HG03432 (cell line): ENCODE results near the gene SLC24A3.
"Not testable (repeated sequence)": the region's sequence is repeated elsewhere in the genome, so short reads cannot be mapped to it uniquely, and the experiment has no call there.

Experiments
- ATAC-seq: cut with Tn5 transposase; IDR thresholded peaks from one replicate; pipeline ENCODE4 v1.9.1; 2021; ENCODE audit warnings: mild to moderate bottlenecking, moderate library complexity; ENCODE audit not compliant: unreplicated experiment

The SLC24A3 gene

DNA sequence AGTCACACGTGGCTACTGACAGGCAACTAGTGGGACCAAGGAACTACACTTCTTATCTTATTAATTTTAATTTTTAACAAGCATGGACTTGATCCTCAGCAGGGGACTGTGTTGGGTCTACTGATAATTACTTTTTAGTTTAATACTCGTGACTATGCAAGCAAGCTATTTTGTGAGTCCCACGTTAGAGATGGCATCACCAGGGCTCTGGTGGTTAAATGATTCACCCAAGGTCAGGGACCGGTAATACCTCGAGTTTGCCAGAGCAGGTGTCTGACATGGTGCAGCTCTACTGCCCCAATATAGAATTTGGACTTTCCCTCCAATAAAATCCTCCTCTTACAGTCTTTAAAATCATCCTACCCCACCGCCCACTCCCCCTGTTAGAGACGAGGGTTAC, 447.0 kb downstream of the SLC24A3 start:
- no peak for ATAC-seq

DNA sequence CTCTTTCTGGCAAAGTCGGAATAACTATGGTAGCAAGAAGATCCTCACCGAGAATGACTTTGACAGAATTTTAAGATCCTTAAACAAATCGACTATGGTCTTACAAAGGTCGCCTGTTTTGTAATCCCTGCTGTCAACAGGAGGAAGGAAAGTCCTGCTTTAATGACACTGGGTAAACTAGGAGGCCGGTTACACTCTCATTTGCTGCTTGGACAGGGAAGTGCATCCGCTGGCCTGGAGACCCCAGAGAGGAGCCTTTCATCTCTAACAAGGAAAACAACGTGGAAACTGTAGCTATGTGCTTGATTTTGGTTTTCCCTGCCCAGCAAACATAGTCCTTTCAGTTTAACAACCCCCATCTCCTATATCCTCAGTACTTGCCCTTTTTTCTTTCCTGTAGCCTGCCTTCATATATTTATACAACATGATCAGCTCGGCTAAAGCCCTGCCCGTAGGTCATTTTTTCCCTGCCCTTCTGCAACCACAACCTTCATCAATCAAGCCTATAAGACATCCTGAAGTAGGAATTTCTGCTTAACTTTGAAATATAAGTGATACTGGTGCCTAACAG, 448.5 kb downstream of the SLC24A3 start:
- ATAC-seq, result no peak

DNA sequence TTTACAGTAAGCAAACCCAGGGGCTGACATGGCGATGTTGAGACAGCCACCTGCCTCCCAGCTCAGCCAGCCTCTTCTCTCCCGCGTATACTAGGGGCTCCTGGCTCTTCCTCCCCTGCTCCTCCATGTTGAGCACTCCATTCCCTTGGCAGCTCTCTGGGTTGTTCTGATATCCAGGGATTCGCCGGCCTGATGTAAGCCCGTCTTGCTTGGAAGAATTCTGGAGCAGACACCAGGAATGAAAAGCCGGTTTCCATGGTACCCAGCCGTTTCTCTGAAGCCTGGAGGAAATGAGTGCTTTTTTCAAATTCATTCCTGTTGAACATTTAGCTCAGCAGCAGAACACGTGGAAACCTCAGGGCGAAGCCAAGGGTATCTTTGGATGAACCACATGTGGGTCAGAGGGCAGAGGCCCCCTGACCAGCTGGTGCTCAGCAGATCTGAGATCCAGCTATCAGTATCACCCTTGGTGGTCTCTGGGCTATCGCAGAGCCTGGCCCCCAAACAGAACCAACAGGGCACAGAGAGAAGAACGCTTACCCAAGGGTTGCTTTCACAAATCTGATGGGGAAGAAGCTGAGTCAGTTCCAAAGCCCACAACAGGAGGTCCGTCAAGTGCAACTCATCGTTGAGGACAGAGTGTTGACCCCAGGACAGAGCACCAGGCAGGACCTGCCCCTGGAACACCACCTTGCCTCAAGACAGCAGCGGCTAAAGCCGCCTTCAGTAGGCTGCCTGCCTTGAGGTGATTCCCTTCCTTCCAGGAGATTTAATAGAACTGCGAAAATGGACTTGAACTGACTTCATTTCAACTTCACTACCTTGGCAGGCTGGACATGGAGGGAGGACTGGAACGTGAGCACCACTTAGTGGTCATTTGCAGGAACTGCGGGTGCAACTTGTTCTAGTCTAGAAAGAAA, 449.5 kb downstream of the SLC24A3 start:
- peak; percentile 57 for ATAC-seq

DNA sequence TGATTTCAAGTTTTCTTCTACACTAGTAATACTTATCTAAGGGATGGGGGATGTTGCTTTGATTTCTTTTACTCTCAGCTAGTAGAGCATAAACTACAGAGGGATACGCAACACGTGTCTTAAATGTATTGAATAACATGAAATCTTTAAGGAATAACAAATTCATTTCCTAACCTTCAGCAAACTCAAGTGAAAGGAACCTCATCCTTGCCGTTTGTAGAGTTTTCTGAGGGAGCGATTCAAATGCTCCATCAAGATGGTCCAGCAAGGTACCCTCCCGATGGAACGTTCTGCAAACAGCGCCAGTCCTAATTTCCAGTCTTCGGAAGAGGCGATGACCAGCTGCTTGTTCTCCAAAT, 450.2 kb downstream of the SLC24A3 start:
- ATAC-seq, result no peak

DNA sequence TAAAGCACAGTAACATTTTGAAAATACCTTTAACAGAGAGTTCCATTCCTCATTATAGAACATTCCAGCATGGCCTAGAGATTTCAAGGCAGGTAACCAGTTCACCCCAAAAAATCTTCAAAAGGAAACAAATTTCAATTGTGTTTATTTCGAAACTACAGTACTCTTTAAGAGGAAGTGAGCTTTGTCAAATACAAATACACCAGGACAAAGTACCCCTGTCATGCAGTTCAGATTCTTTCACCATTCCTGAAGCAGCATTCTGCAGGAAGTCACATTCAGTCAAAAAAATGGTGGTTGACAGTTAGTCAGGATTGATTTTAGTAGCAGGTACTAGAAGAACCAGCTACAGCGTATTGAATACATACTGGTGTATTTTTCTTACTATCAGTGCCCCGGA, 456.0 kb downstream of the SLC24A3 start:
- ATAC-seq, result no peak

DNA sequence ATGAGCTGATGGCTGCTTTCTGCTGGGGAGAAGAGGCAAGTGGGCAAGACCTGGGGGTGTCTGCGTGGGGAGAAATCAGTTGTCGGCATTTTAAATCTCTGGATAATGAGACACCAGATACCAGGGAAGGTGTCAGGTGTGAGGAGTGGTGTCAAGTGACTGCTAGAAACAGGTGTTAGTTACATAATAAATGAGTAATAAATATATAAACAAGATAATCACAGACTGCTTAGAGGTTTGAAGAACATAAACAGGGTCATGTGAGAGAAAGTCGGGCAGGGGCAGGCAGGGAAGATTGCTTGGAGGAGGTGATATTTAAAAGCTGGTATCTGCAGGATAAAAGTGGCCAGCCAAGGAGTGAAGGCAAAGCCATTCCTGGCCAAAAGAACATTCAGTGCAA, 458.4 kb downstream of the SLC24A3 start:
- no peak for ATAC-seq

DNA sequence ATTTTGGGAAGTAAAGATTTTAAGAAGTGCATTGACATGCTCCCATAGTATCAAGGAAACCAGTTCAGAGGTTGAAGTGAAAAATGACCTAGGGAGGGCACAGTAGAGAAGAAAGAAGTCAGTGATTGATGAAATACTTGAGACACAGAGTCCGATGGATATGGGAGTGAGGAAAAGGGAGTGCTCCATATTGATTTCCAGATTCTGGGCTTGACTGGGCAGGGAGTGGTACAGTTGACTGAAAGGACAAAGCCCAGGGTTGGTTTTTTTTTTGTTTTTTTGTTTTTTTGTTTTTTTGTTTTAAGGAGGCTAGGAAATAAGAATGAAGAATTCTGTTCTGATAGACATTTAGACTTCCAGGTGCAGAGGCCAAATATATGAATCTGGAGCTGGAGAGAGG, 458.9 kb downstream of the SLC24A3 start:
- ATAC-seq, result no peak

DNA sequence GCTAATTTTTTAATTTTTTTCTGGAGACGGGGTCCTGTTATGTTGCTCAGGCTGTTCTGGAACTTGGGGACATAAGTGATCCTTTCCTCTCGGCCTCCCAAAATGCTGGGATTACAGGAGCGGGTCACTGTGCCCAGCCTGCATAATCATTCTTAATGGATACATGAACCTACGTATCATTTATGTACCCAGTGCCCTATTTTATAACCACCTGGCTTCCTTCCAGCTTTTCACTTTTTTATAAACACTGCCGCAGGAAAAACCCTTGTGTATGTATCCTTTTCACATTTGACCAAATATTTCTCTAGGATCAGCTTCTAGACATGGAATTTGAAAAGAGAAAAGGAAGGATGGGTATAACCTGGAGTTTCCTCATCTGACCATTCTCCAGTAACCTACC, 460.1 kb downstream of the SLC24A3 start:
- no peak for ATAC-seq

DNA sequence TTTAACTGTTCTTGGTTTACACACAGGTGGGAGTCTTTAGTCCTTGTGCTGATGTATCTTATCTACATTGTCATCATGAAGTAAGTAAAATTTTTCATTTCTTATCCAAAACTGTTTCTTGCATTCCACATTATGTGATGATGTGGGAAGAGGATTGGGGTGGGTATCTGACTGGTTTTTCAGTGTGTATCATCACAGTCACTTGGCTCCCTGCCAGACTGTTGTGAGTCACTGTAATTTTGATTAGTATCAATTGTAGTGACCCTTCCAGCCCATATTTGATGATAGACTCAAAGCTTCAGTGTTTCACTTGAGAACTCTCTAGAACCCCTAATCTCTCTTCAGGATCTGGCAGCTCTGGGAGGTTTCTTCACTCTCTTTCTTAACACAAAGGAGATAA, 461.1 kb downstream of the SLC24A3 start:
- no peak for ATAC-seq

DNA sequence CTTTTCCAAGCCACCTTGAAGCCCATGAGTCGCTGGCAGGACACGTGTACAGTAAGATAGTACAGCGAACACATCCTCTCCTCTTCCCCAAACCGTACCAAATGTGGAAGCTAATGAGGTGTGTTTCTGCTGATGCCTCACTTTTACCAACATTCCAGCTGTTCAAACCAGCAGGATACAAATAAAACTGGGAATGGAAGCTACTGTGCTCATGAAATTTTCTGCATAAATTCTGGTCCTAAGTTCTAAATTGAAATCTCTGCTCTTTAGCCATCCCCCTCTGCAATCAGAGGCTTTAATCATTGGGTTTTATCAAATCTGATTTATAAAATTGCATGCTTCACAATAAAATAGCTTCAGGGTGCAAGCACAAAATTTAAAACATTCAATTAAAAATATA, 463.8 kb downstream of the SLC24A3 start:
- no peak for ATAC-seq

DNA sequence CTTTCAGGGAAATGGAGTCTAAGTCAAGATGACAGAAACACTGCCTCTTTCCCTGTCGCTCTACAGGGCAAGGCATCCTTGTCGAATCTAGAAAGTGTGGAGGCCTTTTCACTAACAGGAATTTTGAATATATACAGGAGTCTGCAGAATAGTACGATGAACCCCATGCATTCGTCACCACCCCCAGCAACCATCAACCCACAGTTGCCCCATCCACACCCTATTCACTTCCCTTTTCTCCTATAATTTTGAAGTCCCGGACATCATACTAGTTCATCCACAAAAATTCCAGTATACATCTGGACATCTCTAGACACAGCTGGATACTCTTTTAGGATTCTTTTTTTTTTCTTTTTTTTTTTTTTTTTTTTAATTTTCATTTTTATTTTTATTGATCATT, 464.9 kb downstream of the SLC24A3 start:
- no peak for ATAC-seq

DNA sequence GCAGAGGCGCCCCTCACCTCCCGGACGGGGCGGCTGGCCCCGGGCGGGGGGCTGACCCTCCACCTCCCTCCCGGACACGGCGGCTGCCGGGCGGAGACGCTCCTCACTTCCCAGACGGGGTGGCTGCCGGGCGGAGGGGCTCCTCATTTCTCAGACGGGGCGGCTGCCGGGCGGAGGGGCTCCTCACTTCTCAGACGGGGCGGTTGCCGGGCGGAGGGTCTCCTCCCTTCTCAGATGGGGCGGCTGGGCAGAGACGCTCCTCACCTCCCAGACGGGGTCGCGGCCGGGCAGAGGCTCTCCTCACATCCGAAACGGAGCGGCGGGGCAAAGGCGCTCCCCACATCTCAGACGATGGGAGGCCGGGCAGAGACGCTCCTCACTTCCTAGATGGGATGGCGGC, 466.1 kb downstream of the SLC24A3 start:
- not testable (repeated sequence) for ATAC-seq

DNA sequence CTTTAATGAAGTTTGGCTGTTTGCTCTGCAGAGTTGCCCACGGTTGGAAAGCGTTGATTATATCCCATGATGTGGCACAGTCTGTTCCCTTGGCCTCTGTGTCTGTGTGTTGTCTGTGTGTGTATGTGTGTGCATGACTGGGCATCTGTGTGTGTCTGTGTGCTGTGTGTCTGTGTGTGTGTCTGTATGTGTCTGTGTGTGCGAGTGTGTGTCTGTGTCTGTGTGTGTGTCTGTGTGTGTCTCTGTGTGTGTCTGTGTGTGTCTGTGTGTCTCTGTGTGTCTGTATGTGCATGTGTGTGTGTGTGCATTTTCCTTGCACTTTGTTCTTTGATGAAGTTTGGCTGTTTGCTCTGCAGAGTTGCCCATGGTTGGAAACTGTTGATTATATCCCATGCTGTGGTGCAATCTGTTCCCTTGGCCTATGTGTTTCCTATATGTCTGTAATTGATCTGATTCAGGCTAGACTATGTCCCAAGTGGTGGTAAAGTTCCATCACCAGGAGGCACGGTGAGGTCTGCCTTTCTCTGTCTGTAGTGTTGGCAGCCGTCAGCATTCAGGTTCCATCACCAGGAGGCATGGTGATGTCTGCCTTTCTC, 467.6 kb downstream of the SLC24A3 start:
- no peak for ATAC-seq

DNA sequence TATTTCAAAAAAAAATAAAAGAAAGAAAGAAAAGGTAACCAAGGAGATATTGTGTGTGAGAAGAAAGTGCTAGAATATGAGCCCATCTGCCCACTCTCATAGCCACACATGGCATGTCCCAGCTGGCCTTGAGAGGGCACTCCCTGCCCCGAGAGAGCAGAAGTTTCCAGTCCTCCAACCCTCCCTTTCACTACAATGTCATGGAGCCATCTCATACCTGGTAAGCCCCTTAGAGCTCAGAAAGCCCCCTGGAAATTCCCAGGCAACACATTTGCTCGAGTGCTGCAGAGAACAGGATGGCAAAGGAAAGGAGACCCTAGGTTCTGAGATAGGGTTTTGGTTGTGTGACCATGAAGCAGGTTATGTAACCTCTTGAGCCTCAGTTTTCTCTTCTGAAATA, 469.8 kb downstream of the SLC24A3 start:
- ATAC-seq, result no peak

DNA sequence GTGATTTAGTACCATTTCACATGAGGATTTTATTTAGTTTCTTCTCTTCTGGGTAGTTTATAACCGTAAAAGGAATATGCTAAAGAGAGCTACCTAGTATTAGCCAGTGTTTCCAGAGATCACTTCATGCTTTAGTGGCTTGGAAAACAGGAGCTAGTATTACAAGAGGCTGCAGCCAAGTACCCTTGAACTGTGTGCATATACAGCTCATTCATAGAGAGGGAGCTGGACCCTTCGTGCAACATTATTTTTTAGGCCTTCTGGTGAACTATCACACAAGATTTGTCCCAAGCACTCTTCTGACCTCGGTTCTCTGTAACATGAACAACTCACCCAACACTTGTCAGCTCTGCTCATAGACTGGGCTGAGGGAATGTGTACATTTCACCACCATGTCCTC, 470.7 kb downstream of the SLC24A3 start:
- no peak for ATAC-seq

DNA sequence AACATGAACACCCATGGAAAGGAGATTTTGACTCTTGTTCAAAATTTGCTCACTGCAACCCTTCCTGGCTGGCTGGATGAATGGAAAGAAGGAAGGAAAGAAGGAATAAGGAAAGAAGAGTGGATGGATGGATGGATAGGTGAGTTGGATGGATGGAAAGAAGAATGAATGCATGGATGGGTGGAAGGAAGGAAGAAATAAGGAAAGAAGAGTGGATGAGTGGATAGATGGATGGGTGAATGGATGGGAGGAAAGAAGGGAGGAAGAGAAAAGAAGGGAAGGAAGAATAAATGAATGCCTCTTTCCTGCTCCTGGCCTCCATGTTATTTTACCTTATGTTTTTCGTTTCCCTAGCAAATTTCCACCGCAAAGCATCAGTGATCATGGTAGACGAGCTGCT, 471.4 kb downstream of the SLC24A3 start:
- ATAC-seq, result no peak

DNA sequence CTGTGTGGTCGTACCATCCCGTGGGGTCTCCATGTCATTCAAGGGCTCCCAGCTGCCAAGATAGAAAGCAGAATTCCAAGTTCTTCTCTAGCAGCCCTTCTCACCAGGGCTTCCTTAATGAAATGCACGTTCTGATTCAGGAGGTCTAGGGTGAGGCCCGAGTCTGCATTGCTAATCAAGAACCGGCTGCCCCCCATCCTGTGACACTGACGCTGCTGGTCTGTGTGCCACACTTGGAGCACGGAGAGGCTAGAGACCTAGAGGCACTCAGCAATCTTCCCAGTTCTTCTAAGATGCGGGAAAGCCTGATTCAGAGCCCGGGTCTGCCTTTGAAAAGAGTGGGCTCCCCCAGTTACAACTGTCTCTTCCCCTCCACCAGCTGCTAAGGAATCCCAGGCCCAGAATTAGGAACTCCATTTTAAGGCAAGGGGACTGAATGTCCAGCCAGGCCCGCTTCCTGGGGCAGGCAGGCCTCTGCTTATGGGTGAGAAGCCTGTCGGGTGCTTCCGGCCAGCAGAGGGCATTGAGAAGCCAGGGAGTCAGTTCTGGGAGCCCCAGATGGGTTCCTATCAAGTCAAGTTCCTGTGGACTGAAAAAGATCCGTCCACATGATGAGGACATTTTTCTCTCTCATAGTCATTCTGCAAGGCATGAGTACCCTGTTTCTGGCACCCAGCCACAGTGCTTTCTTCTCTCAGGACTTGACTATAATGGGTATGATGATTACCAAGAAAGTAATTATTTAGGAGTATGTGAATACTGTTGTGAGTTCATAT, 475.8 kb downstream of the SLC24A3 start:
- no peak for ATAC-seq

DNA sequence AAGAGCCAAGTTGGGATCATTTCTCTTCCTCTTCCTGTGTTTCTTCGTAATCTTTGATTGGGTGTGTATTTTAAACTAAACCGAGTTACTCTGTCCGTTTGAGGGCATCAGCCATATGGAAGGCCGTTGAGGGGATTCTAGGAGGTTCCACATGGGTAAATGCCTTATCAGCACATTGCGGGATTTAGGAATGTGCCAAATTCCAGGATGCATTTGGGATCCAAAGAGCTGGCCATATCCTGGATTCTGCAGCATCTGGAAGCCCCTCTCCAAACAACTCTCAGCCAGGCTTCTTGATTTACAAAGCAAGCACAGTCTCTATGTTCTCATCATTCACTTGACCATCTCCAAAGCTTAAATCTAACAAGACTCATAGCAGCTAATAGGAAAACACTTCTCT, 478.0 kb downstream of the SLC24A3 start:
- no peak for ATAC-seq

DNA sequence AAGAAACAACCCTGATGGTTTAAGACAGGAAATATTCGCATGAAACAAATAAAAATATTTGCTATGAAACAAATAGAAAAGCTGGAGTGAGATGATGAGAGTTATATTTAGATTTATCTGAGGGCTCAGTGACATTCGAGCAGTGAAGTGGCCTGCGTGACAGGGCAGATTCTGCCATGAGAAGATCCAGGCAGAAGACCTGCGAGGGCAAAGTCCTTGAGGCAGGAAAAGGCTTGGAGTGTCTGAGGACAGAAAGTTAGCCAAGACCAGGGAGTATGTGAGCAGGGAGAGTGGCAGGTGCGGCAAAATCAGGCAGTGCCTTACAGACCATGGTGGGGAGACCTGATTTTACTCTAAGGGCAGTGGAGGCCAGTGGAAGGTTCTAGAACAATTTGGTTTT, 478.7 kb downstream of the SLC24A3 start:
- no peak for ATAC-seq

DNA sequence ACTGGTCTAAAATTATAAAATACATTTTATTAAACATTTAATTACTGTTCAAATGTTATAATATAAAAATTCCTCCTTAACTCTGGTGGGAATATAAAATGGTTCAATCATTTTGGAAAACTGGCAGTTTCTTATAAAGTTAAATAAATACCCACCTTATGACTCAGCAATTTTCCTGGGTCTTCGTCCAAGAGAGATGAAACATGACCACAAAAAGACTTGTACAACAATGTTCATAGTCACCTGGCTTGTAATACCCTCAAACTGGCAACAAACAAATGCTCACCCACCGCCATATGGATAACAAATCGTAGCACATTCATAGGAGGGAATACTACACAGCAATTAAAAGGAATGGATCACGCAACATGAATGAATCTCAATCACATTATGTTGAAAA, 479.7 kb downstream of the SLC24A3 start:
- ATAC-seq, result no peak

DNA sequence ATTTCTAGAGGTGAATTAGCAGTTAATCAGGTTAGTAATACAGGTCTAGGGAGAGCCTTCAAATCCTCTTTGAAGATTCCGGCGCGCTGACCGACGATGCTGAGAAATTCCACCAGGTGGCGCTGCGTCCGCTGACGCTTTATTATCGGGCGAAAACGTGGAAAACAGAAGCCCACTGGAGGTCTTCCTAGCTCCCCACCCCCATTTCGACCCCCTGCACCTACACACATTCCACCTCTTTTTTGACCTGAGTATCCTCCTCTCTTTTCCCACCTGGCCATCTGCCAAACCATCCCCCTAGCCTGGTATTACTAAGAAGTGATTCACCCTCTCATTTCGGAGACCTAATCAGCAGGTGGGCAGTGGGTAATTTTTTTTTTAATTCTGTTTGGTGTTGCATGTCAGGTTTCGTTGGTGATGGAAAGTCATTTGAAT, 480.3 kb downstream of the SLC24A3 start:
- ATAC-seq, result no peak
